SKM-1 treated with dmso at 0.1 percent for 144 hours (cell line): ENCODE measurements around the gene TRIM58.
A peak's percentile ranks its signal among the peaks of the same experiment; 100 is the strongest.

Experiments used
- DNase-seq: peaks from one replicate; lab custom pipeline; 2025; ENCODE audit not compliant: unreplicated experiment; lab: John Stamatoyannopoulos, UW

TRIM58 gene

GRCh38 chr1:247857069-247857984, at the start of gene TRIM58:
Gene TRIM58 (plus strand): TSS chr1:247857187. CDS start chr1:247857247, 60 bp downstream.
- peak; percentile 87 for DNase-seq

GRCh38 chr1:247812637-247813036, 44.4 kb upstream of the TRIM58 start:
- no peak for DNase-seq

GRCh38 chr1:247822060-247822459, 34.9 kb upstream of the TRIM58 start:
- no peak for DNase-seq

GRCh38 chr1:247824023-247824422, 33.0 kb upstream of the TRIM58 start, which contains the start of gene OR14A16:
Gene OR14A16 (minus strand): TSS chr1:247824119. CDS start chr1:247815729, 8,390 bp downstream.
- DNase-seq, result no peak

GRCh38 chr1:247825362-247825761, 31.6 kb upstream of the TRIM58 start:
- no peak for DNase-seq

- no peak for DNase-seq
These were observed 27.3 kb upstream of the TRIM58 start for GRCh38 chr1:247829656-247830055.

GRCh38 chr1:247833601-247834000, 23.4 kb upstream of the TRIM58 start:
- no peak for DNase-seq

GRCh38 chr1:247840818-247841217, 16.2 kb upstream of the TRIM58 start:
- peak; percentile 72 for DNase-seq

- no peak for DNase-seq
These were observed 15.2 kb upstream of the TRIM58 start, which contains the start of gene OR11L1 for GRCh38 chr1:247841796-247842195. Gene OR11L1 (minus strand): TSS chr1:247841896. CDS start chr1:247841896, 0 bp downstream.

GRCh38 chr1:247843411-247843810, 13.6 kb upstream of the TRIM58 start:
- DNase-seq, result no peak

- DNase-seq, result no peak
These were observed 11.8 kb upstream of the TRIM58 start for GRCh38 chr1:247845011-247845692.

GRCh38 chr1:247845693-247846017, 11.3 kb upstream of the TRIM58 start:
- no peak for DNase-seq

- no peak for DNase-seq
These were observed 8.6 kb upstream of the TRIM58 start for GRCh38 chr1:247848346-247848745.

GRCh38 chr1:247849616-247850015, 7.4 kb upstream of the TRIM58 start:
- no peak for DNase-seq

- DNase-seq, result no peak
These were observed 2.0 kb upstream of the TRIM58 start for GRCh38 chr1:247854899-247855545.

GRCh38 chr1:247855911-247856310, 1.1 kb upstream of the TRIM58 start:
- DNase-seq, result no peak

GRCh38 chr1:247857985-247858619, 1.1 kb downstream of the TRIM58 start:
- peak; percentile 26 for DNase-seq

GRCh38 chr1:247862756-247863155, 5.8 kb downstream of the TRIM58 start:
- DNase-seq, result no peak

GRCh38 chr1:247864644-247865043, 7.7 kb downstream of the TRIM58 start:
- no peak for DNase-seq

GRCh38 chr1:247865416-247865815, 8.4 kb downstream of the TRIM58 start:
- no peak for DNase-seq

- no peak for DNase-seq
These were observed 26.4 kb downstream of the TRIM58 start for GRCh38 chr1:247883346-247883745.
